Stimulated activated CD8-positive, alpha-beta memory T cell treated with anti-CD3 and anti-CD28 coated beads, Interleukin-4, amount 100 ng/mL, for 48 hours (primary cell): ENCODE results near the gene SNRNP35.
"Not testable (repeated sequence)": the region's sequence is repeated elsewhere in the genome, so short reads cannot be mapped to it uniquely, and the experiment has no call there.

Experiments
- DNase-seq: peaks from one replicate; pipeline ENCODE4 v3.0.0-alpha.2; 2020

The SNRNP35 gene

DNA sequence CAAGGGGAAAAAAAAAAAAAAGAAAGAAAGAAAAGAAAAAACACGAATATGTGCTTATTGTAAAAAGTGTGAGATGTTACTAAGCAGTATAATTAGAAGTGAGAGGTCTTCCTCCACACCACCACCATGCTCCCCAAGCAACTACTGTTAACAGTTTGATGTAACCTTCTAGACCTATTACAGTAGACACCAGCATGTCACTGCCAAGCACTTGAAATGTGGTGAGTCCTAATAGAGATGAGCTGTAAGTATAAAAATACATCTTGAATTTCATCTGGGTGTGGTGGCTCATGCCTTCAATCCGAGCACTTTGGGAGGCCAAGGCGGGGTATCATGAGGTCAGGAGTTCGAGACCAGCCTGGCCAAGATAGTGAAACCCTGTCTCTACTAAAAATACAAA lies 8.1 kb upstream of the SNRNP35 start:
- no peak for DNase-seq

DNA sequence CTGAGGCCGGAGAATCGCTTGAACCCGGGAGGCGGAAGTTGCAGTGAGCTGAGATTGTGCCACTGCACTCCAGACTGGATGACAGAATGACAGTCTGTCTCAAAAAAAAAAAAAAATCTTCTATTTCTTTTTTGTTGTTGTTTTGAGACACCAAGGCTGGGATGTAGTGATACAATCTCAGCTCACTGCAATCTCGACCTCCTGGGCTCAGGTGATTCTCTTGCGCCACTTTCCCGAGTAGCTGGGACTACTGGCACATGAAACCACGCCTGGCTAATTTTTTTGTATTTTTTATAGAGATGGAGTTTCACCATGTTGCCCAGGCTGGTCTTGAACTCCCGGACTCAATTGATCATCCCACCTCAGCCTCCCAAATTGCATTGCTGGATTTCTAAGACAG lies 7.3 kb upstream of the SNRNP35 start:
- DNase-seq, result no peak

DNA sequence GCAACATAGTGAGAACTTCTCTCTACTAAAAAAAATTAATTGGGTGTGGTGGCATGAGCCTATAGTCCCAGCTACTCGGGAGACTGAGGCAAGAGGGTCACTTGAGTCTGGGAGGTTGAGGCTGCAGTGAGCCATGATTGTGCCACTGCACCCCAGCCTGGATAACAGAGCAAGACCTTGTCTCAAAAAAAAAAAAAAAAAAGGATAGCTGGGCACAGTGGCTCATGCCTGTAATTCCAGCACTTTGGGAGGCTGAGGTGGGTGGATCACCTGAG lies 5.7 kb upstream of the SNRNP35 start:
- not testable (repeated sequence) for DNase-seq

- no peak for DNase-seq
These were observed 4.8 kb upstream of the SNRNP35 start for GRCh38 chr12:123453165-123453564.

DNA sequence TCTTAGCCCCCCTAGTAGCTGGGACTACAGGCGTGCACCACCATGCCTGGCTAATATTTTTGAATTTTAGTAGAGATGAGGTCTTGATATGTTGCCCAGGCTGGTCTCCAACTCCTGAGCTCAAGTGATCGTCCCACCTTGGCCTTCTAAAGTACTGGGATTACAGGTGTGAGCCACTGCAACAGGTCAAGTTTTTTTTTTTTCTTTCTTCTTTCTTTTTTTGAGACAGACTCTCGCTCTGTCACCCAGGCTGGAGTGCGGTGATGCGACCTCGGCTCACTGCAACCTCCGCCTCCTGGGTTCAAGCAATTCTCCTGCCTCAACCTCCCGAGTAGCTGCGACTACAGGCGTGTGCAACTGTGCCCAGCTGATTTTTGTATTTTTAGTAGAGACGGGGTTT lies 5.2 kb downstream of the SNRNP35 start:
- not testable (repeated sequence) for DNase-seq

- no peak for DNase-seq
These were observed 7.1 kb downstream of the SNRNP35 start for GRCh38 chr12:123465084-123465483.

DNA sequence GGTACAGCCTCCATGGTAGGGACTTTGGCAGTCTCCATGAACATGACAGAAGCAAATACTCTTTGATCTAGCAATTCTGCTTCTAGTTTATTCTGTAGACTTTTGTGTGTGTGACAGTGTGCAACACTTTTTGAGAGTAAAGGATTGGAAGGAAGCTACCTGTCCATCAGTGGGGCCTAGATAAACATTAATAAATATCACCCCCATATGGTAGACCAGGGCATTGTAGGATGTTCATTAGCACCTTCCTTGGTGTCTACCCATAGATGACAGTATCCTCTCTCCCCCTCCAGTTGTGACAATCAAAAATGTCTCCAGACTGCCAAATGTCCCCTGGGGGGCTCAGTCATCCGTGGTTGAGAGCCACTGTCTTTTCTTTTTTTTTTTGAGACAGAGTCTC lies 10.8 kb downstream of the SNRNP35 start:
- no peak for DNase-seq

GRCh38 chr12:123469978-123470377 lies 12.0 kb downstream of the SNRNP35 start:
- DNase-seq, result no peak

DNA sequence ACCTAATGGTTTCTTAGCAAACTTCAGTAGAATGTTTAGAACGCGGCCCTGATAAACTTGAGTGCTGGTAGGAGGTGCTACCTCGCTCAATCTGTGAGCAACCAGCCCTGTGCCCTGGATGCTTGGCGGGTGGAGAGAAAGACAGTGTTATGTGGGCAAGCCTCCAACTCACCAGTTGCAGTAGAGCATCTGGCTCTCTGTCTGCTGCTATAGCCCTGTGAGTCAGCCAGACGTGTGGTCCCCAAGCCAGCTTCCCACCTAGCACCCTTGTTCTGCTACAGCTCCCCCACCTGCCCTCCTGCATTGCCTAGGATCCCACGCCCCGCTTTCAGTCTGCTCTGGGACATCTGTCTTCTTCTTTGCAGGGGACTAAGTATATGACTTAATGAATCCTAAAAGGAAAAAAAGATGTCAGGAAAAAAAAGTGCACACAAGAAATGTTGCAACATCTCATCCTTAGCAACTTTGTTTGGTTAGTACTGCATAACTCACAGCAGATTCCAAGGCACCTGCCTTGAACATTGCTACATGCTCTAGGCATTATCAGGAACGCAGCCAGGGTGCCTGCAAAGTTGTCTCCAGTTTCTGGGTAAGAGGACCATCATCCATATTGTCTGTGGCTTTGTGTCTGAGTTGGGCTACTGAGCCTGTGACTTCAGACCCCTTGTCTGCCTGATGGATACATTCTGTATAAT lies 13.6 kb downstream of the SNRNP35 start:
- DNase-seq, result no peak

GRCh38 chr12:123472438-123472849 lies 14.5 kb downstream of the SNRNP35 start:
- no peak for DNase-seq

DNA sequence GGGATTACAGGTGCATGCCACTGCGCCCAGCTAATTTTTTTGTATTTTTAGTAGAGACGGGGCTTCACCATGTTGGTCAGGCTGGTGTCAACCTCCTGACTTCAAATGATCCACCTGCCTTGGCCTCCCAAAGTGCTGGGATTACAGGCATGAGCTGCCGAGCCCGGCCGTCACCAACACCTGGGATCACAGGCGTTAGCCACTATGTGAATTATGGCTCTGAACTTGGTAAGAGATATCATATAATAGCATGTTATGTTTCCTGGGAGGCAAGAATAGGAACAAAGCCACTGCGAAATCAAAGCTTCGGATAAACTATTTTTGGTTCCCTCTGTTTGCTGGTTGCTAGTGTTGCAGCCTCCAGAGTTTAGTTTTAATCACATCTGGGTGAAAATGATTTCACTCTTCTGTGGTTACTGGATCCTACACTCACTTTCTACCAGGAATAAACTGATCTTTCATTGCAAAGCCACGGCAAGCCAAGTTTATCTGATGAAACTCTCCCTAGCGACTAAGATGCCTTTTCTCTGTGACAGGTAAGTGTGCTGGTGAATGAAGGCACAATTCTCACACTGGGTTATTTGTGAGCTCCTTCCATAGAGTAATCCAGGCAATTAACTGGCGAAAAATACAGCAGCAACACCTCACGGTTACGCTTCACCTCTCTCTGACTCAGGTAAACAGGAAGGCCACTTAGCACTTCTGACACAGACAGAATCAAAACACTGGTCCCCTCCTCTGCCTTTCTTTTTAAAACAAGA lies 16.7 kb downstream of the SNRNP35 start:
- no peak for DNase-seq

DNA sequence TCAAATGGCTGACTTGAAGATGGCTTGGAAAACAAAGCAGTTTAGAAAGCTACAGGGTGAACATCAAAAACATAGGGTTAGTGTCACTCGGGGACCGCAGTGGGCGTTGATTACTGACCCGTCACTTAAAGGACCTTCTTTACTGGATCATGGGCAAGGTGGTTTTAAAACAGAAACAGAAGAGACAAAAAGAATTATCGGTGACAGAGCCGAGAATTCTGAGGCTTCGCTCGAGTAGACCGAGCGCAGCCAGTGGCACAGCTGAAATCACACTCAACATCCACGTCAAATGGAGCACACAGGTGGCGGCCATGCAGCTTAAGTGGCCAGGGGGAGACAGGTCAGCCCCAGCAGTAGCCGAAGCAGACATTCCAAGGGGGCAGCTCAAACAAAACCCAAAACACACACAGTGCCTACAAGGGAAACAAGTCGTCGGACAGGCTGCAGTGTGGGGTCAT lies 17.3 kb downstream of the SNRNP35 start:
- DNase-seq, result no peak

GRCh38 chr12:123478069-123478468 lies 20.1 kb downstream of the SNRNP35 start:
- no peak for DNase-seq

DNA sequence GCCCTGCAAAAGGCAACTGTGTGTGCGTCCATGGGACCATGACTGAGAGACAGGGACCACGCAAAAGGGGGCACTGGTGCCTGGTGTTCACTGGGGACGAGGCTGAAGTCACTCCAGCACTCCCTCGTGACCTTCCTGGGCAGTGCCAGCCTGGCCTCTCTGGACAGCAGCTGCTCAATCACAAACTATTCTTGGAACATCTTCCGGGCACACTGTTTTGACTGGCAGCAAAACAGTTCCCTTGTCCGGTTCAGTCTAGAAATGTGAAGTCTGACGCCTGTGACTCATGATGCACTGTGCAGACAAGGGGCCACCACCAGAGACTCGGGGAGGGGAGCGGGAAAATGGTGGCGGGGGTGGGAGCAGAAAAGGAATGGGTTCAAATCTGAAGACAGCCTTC lies 20.8 kb downstream of the SNRNP35 start:
- no peak for DNase-seq

DNA sequence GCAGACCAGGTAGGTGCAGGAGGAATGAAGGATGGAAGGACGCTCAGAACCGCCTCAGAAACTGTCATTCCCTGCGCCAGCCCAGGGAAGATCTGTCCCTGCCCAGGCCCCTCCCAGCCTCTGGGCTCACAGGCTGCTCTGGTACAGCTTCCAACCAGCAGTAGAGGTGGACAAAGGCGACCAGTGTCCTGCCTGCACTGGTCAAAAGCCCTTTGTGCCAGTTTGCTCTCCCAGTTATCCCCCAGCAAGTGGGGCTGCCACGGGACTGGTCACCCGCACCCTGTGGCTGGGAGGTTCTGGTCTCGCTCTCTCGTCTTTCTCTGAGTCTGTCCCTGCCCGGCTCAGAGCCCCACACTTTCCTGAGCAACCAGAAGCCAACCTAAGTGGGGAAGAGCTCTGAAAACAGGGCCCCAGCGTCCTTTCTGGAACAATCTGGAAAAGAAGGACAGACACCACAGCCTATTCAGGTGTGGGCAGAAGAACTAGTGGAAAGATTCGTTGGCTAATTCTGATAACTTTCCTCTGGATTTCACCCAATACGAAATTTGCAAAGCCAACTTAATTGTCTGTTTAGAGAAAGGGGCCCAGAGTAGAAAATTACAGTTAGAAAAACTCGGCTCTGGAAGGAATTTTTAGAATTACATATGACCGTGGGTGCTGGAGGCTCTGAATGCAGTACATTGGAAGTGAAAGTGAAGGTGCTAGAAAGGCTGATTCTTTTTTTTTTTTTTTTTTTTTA lies 21.7 kb downstream of the SNRNP35 start:
- DNase-seq, result no peak

DNA sequence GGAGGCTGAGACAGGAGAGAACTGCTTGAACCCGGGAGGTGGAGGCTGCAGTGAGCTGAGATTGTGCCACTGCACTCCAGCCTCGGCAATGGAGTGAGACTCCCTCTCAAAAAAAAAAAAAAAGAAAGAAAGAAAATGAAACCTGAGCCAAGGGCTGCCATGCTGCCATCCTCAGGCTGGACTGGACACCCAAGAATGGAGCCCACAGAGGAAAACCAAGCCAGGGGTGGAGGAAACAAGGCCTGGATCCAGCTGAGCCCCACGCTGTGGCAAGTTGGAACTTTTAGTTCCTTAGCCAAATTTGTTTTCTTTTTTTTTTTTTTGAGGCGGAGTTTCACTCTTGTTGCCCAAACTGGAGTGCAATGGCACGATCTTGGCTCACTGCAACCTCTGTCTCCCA lies 23.3 kb downstream of the SNRNP35 start:
- DNase-seq, result not testable (repeated sequence)

DNA sequence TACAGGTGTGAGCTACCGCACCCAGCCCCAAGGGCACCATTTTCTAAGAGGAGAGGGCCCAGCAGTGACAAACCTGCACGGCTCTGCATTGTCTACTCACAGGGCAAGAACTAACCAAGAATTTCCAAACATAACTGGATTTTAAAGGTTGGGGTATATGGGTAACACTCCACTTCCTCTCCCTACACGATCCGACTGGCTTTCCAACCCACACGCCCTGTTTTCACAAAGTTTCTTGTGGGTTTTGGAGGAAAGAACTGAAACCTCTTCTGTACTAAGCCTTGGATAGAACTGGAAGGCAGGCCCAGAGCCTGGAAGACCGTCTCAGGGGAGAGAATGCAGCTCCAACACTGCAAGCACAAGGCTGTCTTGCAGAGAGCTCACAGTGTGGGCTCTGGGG lies 24.9 kb downstream of the SNRNP35 start:
- no peak for DNase-seq

- DNase-seq, result no peak
These were observed 25.8 kb downstream of the SNRNP35 start for GRCh38 chr12:123483602-123484248.

- no peak for DNase-seq
These were observed 27.8 kb downstream of the SNRNP35 start for GRCh38 chr12:123485756-123486155.

DNA sequence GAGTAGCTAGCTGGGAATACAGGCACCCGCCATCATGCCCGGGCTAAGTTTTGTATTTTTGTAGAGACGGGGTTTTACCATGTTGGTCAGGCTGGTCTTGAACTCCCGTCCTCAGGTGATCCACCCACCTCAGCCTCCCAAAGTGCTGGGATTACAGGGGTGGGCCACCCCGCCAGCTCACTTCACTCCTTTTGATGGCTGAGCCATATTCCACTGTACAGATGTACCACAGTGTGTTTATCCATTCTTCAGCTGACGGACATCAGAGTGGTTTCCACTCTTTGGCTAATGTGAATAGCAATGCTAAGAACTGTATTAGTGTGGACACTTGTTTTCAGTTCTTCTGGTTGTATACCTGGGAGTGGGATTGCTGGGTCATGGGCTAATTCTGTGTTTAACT lies 29.5 kb downstream of the SNRNP35 start:
- DNase-seq, result no peak

GRCh38 chr12:123488539-123489230 lies 30.7 kb downstream of the SNRNP35 start:
- DNase-seq, result no peak

- no peak for DNase-seq
These were observed 31.6 kb downstream of the SNRNP35 start for GRCh38 chr12:123489580-123489979.

GRCh38 chr12:123490089-123490488 lies 32.1 kb downstream of the SNRNP35 start:
- no peak for DNase-seq
